Neutrophil (primary cell): Measurements from ENCODE around the gene LAMTOR4.

Experiments used
- H3K27ac ChIP-seq: fragments of 200-600 bp; sonication (generic); 2 replicates; pipeline ENCODE4 v1.5.1; 2016; ENCODE audit warnings: mild to moderate bottlenecking, moderate library complexity
- H3K27me3 ChIP-seq: fragments of 200-600 bp; sonication (generic); 2 replicates; pipeline ENCODE4 v1.6.0; 2016; ENCODE audit warnings: mild to moderate bottlenecking
- H3K36me3 ChIP-seq: fragments of 200-600 bp; sonication (generic); 2 replicates; pipeline ENCODE4 v1.5.1; 2017
- H3K4me1 ChIP-seq, 2 experiments: fragments of 200-600 bp in 1 of 2; sonication (generic) in 1 of 2; 1 replicate in 1 of 2; 2 replicates in 1 of 2; pipeline versions ENCODE4 v1.5.1 to v1.6.1; 2013 to 2016; ENCODE audit warnings: low read depth in 1 of 2, low read length in 1 of 2, mild to moderate bottlenecking in 1 of 2, moderate library complexity in 1 of 2; ENCODE audit not compliant: control insufficient read depth in 1 of 2, insufficient read depth in 1 of 2
- H3K4me3 ChIP-seq, 2 experiments: fragments of 200-600 bp in 1 of 2; sonication (generic) in 1 of 2; 1 replicate in 1 of 2; 2 replicates in 1 of 2; pipeline ENCODE4 v1.5.1; 2013 to 2016; ENCODE audit warnings: low read depth in 1 of 2, low read length in 1 of 2, mild to moderate bottlenecking in 1 of 2, moderate library complexity in 1 of 2
- H3K9me3 ChIP-seq: fragments of 200-600 bp; sonication (generic); 2 replicates; pipeline ENCODE4 v1.5.1; 2016
- TF ChIP-seq, protein P1 (sequence below): fragments of 200-600 bp; sonication (generic); IDR thresholded peaks from 2 replicates; pipeline ENCODE4 v1.5.1; 2016; ENCODE audit warnings: antibody characterized with exemption

LAMTOR4 gene

DNA sequence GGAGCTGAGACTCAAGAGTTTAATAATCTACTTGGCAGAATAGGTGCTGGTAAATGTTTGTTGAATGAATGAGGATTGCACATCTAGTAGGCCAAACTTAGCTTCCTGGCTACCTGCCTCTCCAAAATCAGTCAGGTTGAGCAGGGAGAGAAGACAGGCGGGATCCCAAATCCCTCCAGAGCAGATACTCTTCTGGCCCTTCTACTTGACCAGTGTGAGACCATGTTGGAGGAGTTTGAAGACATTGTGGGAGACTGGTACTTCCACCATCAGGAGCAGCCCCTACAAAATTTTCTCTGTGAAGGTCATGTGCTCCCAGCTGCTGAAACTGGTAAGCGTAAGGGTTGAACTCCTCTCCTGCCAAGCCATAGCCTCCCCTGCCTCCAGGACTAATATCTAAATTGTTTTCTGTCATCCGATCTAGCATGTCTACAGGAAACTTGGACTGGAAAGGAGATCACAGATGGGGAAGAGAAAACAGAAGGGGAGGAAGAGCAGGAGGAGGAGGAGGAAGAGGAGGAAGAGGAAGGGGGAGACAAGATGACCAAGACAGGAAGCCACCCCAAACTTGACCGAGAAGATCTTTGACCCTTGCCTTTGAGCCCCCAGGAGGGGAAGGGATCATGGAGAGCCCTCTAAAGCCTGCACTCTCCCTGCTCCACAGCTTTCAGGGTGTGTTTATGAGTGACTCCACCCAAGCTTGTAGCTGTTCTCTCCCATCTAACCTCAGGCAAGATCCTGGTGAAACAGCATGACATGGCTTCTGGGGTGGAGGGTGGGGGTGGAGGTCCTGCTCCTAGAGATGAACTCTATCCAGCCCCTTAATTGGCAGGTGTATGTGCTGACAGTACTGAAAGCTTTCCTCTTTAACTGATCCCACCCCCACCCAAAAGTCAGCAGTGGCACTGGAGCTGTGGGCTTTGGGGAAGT, 24.2 kb upstream of the LAMTOR4 start:
- Histone ChIP-seq H3K4me1 (peaks cover 44 to 51% of the 10 kb centered on the region in 2 experiments), H3K4me3 (no peak overlapping the region), H3K9me3 (no peaks in the 10 kb centered on the region), H3K27me3 (peaks cover 16% of the 10 kb centered on the region), H3K36me3 (no peaks in the 10 kb centered on the region), H3K27ac (peak overlapping the region; percentile 54)
- TF ChIP-seq, protein P1, sequence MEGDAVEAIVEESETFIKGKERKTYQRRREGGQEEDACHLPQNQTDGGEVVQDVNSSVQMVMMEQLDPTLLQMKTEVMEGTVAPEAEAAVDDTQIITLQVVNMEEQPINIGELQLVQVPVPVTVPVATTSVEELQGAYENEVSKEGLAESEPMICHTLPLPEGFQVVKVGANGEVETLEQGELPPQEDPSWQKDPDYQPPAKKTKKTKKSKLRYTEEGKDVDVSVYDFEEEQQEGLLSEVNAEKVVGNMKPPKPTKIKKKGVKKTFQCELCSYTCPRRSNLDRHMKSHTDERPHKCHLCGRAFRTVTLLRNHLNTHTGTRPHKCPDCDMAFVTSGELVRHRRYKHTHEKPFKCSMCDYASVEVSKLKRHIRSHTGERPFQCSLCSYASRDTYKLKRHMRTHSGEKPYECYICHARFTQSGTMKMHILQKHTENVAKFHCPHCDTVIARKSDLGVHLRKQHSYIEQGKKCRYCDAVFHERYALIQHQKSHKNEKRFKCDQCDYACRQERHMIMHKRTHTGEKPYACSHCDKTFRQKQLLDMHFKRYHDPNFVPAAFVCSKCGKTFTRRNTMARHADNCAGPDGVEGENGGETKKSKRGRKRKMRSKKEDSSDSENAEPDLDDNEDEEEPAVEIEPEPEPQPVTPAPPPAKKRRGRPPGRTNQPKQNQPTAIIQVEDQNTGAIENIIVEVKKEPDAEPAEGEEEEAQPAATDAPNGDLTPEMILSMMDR = no peak

DNA sequence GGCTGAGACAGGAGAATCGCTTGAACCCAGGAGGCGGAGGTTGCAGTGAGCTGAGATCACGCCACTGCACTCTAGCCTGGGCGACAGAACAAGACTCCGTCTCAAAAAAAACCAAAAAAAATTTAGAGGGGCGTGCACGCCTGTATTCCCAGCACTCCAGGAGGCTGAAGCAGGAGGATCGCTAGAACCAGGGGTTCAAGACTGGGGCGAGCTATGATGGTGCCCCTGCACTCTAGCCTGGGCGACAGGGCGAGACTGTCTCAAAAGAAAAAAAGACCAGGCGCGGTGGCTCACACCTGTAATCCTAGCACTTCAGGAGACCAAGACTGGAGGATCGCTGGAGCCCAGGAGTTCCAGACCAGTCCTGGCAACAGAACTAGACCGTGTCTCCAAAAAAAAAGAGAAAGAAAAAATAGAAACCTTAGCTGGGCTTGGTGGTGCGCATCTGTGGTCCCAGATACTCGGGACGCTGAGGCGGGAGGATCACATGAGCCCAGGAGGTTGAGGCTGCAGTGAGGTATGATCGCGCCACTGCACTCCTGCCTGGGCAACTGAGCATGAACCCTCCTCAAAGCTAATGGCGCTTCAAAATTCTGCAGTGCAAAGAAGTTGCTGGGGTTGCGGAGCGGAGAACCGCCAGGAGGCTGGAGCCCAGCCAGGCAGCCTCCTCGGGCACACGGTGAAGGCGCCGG, 22.3 kb upstream of the LAMTOR4 start:
- Histone ChIP-seq H3K27me3 (peaks cover 16% of the 10 kb centered on the region), H3K36me3 (no peaks in the 10 kb centered on the region), H3K9me3 (no peaks in the 10 kb centered on the region), H3K4me1 (peaks cover 35 to 43% of the 10 kb centered on the region in 2 experiments), H3K4me3 (peak overlapping the region; percentile 97 to 98), H3K27ac (peak overlapping the region; percentile 87)
- TF ChIP-seq, protein P1 = no peak

DNA sequence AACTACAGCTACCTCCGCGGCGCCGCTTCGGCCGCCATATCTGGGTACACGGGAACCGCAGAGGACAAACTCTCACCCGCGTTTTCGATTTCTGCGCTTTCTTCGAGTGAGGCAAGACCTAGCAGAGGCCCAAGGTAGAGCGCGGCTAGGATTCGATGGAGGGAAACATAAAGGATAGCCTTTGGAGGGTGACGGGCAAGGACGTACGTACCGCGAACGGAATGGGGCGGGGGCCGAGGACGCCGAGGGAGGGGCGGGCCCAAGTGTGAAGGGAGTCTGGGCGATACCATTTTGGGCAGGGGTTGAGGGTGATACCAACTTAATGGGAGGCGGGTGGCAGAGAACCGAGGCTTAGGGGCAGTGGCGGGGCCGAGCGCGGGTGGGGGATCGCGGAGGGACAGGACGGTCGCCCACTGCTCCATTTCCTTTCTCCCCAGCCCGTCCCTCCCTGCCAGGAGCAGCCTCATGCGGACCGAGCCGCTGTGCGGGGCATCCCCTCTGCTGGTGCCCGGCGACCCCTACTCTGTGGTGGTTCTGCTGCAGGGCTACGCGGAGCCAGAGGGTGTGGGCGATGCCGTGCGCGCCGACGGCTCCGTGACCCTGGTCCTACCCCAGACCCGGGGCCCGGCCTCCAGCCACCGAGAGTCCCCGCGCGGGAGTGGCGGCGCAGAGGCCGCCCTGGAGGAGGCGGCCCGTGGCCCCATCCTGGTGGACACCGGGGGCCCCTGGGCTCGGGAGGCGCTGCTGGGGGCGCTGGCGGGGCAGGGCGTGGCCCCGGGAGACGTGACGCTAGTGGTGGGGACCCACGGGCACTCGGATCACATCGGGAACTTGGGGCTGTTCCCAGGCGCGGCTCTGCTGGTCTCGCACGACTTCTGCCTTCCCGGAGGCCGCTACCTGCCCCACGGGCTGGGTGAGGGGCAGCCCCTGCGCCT, 21.5 kb upstream of the LAMTOR4 start, which contains the start of gene MBLAC1:
Gene MBLAC1 (plus strand): TSS at position 37 of the 935 bp plus-strand sequence. CDS start 429 bp downstream, at position 466.
- Histone ChIP-seq H3K27me3 (peaks cover 16% of the 10 kb centered on the region), H3K36me3 (no peaks in the 10 kb centered on the region), H3K9me3 (no peaks in the 10 kb centered on the region), H3K27ac (peak within 1 kb of the TSS; percentile 87), H3K4me3 (peak within 1 kb of the TSS; percentile 97 to 98), H3K4me1 (peaks cover 35 to 43% of the 10 kb centered on the region in 2 experiments)
- TF ChIP-seq, protein P1 = no peak

DNA sequence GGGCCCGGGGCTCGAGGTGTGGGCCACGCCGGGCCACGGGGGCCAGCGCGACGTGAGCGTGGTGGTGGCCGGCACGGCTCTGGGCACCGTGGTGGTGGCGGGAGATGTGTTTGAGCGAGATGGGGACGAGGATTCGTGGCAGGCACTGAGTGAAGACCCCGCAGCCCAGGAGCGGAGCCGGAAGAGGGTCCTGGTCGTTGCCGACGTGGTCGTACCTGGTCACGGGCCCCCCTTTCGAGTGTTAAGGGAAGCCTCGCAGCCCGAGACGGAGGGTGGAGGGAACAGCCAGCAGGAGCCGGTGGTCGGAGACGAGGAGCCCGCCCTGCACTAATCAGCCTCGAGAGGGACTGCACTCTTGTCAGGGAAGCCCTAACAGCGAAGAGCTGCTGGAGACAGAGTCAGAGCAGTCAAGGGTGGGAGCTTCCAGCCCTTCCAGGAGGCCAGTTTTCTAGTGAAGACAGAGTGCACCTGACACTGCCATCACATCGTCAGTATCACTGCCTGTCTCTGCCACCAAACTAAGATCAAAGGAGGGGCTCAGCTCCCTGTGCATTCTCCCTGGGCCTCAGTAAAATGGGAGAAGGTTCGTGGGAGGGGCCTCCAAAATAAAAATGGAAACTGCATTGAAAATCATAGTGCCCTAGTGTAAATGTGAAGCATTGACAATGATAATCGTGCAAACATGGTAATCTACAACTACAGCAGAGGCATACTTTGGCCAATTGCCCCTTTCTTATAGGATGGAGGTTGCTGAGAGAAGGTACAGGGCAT, 20.7 kb upstream of the LAMTOR4 start:
- Histone ChIP-seq H3K4me1 (peaks cover 41 to 47% of the 10 kb centered on the region in 2 experiments), H3K36me3 (no peaks in the 10 kb centered on the region), H3K27me3 (peaks cover 16% of the 10 kb centered on the region), H3K9me3 (no peaks in the 10 kb centered on the region), H3K4me3 (peak overlapping the region; percentile 97 to 98), H3K27ac (peak overlapping the region; percentile 87)
- TF ChIP-seq, protein P1 = no peak
